ENCODE measurements around the gene CCL5.

CCL5 gene

DNA sequence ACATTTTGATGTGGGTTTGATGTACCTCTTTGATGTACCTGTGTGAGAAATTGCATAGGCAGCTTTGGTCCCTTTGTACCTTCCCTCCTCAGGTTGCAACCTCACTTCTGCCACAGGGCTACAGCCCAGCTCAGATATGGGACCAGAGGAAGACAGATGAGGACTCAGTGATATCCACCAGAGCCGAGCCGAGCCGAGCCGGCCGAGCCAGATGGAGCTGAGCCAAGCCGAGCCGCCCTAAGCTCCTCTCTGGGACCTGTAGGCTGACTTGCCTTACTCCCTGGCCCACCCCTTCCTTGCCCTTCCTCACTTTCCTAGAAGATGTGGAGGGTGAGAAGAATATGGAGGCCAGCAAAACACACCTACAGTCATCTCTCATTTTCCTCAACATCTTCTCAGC, 15.3 kb downstream of the CCL5 start:
- peaks cover 29% of the 10 kb centered on the region for H3K4me1 Mint-ChIP-seq
- H3K27ac Mint-ChIP-seq: peak overlapping the region; percentile 48
- peaks cover 7% of the 10 kb centered on the region for H3K36me3 Mint-ChIP-seq
- DNase-seq (ENCODE audit: low spot score in 2 of 2) (no peak), ATAC-seq (no peak)
- H3K9me3 Mint-ChIP-seq: no peaks in the 10 kb centered on the region
- H3K4me3 Mint-ChIP-seq: no peak overlapping the region

DNA sequence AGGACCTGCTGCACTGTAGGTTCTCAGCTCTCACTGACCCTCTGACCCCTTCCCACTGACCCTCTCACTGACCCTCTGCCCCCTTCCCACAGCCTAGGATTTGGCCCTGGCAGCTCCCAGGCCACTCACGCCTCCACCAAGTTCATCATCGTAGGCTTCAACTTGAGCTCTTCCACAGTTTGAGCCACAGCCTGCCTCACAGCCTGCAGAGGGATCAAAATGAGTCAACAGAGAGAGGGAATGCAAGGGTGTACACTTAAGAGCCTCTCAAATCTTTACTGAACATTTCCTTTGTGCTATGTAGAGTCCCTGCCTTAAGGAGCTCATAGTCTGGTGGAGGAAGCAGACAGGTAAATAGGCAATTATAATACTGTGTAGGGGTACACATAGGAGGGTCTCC, 23.6 kb downstream of the CCL5 start:
- peak; percentile 95 for ATAC-seq
- H3K4me1 Mint-ChIP-seq: peaks cover 39% of the 10 kb centered on the region
- no peak overlapping the region for H3K4me3 Mint-ChIP-seq
- peaks cover 32% of the 10 kb centered on the region for H3K36me3 Mint-ChIP-seq
- no peaks in the 10 kb centered on the region for H3K9me3 Mint-ChIP-seq
- no peak for DNase-seq (ENCODE audit: low spot score in 2 of 2)
- H3K27ac Mint-ChIP-seq: peak overlapping the region; percentile 52

DNA sequence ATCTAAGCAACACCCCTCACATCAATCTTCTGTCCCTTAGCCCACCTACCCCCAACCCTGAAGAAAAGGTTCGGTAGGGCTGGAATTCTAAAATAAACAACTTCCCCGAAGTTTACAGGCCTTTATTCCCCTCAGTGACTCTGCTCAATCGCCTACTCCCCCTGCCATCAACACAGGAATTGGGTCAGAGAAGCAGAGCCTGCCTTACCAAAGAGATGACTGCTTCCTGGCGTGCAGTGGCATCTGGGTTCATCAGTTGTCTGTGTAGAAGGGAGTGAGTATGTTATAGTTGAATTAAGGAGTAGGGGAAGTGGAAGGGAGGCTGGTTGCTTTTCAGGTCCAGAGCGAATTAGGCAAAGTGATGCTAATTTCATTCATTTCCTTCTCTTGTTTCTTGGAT, 24.2 kb downstream of the CCL5 start:
- Mint-ChIP-seq H3K4me3 (no peak overlapping the region), H3K27ac (peak overlapping the region; percentile 52), H3K36me3 (peaks cover 39% of the 10 kb centered on the region), H3K4me1 (peaks cover 39% of the 10 kb centered on the region), H3K9me3 (no peaks in the 10 kb centered on the region)
- DNase-seq (ENCODE audit: low spot score in 2 of 2) (no peak), ATAC-seq (peak; percentile 43)

DNA sequence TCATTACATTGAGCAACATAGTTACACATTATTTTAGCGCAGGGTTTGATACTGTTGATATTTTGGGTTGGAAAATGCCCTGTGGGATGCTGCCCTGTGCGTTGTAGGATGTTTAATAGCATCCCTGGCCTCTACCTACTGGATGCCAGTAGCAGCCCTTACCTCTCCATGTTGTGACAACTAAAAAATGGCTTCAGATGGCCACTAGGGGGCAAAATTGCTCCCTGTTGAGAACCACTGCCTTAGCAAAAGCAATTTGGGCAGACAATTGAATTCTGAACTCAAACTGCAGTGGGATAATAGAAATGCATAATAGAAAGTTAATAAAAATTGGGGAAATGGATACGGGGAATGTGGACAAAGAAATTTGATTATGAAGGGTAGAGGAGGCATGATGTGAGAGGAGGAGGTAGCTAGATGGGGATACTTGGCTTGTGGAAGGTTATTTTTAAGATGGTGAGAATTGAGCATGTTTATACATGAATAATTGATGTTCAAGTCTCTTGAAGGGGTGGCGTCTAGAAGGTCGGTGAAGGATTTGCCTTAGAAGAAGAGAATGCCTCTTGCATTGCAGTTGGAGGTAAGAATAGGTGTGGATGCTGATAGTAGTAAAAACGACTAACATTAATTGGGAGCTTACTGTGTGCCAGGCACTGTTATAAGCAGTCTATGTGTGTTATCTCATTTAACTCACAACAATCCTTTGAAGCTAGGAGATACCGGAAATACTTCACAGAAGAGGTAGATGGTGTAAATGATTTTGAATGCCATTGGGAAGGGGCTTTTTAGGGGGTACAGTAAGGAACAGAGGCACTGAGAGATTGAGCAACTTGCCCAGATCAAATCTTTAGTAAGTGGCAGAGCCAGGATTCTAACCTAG, 30.5 kb downstream of the CCL5 start:
- H3K27ac Mint-ChIP-seq: peak overlapping the region; percentile 73
- peaks cover 92% of the 10 kb centered on the region for H3K36me3 Mint-ChIP-seq
- peaks cover 42% of the 10 kb centered on the region for H3K4me1 Mint-ChIP-seq
- H3K9me3 Mint-ChIP-seq: no peaks in the 10 kb centered on the region
- peak overlapping the region; percentile 11 for H3K4me3 Mint-ChIP-seq
- ATAC-seq (peak; percentile 86), DNase-seq (ENCODE audit: low spot score in 2 of 2) (peak; percentile 31 to 77)

DNA sequence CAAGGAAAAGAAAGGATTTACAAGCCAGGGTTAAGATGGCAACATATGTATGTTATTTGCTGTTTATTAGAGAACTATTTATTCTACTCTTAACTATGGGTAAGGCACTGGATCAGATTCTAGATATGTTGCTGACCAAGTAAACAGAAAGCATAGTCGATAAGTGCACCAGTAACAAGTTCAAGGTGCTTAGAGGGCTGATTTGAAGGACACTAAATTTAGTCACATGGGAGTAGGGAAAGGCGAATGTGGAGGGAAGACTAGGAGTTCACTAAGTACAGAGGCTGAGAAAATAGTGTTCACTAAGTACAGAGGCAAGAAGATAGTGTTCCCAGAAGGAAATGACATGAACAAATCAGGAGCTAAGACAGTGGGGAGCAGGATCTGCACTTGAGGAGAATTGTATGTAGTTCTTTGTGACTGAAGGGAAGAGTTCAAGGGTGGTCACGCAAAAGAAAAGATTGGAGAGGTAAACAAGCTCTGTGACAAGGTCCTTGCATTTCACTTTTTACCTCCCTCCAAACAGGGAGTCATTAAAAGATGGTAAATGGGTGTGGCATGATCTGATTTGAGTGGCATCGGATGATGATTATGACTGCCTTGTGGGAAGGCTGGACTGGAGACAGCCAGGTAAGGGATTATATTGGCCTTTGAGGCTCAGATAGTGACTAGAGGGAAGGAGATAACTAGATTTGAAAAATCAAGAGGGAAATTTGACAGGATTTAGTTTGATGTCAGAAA, 32.4 kb downstream of the CCL5 start:
- Mint-ChIP-seq H3K27ac (peak overlapping the region; percentile 44), H3K4me3 (no peak overlapping the region), H3K4me1 (peaks cover 52% of the 10 kb centered on the region), H3K9me3 (no peaks in the 10 kb centered on the region), H3K36me3 (peaks cover 98% of the 10 kb centered on the region)
- no peak for ATAC-seq
- no peak for DNase-seq (ENCODE audit: low spot score in 2 of 2)

DNA sequence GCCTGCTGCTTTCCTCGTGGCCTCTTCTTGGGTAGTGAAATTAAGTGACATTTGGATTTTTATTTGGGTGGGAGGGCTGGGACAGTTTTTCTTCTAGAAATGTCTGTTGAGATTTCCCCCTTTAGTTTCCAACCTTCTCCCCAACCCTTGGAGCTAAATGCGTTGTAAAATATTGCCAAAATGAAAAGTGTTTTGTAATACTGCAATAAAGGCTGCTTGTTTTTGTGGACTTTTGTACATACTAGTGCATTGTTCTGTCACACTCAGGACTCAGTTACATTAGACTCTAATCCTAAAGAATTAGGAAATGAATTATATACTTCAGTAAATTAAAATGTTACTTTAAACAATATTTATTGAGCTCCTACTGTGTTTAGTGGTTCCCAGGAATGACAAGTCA, 33.2 kb downstream of the CCL5 start:
- Mint-ChIP-seq H3K4me3 (no peak overlapping the region), H3K9me3 (no peaks in the 10 kb centered on the region), H3K4me1 (peaks cover 55% of the 10 kb centered on the region), H3K36me3 (peaks cover 98% of the 10 kb centered on the region), H3K27ac (peak overlapping the region; percentile 44)
- DNase-seq (ENCODE audit: low spot score in 2 of 2): no peak
- ATAC-seq: no peak

DNA sequence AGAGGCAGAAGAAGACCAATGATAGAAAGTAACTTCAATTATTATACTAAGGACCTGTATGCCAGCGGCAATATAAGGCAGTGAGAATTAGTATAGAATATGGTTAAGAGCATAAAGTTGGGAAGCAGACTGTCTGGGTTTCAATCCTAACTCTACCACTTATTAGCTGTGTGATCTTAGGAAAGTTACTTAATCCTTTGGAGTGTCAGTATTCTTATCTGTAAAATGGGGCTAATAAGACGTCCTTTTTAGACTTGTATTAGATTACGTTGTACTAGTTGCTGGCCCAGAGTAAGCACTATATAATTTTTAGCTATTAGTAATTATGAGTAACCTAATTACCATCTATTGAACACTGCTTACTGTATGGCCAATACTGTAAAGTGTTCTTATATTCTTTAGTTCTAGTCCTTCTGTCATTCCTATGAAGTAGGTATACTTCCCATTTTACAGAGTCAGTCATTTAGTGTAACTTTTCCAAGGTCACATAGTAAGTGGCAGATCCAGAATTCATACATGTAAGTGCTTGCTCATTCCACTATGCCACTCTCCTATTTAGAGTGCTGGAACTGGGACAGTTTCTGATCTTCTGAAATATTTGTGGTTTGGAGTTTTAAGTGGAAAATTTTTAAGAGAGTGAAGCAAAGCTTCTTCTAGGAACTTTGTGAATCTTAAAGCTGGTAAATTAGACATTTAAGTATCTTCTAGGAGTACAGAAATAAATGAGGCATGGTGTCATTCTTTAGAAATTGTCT, 33.9 kb downstream of the CCL5 start:
- no peaks in the 10 kb centered on the region for H3K9me3 Mint-ChIP-seq
- peaks cover 57% of the 10 kb centered on the region for H3K4me1 Mint-ChIP-seq
- ATAC-seq (no peak), DNase-seq (ENCODE audit: low spot score in 2 of 2) (no peak)
- peak overlapping the region; percentile 44 for H3K27ac Mint-ChIP-seq
- no peak overlapping the region for H3K4me3 Mint-ChIP-seq
- peaks cover 99% of the 10 kb centered on the region for H3K36me3 Mint-ChIP-seq

DNA sequence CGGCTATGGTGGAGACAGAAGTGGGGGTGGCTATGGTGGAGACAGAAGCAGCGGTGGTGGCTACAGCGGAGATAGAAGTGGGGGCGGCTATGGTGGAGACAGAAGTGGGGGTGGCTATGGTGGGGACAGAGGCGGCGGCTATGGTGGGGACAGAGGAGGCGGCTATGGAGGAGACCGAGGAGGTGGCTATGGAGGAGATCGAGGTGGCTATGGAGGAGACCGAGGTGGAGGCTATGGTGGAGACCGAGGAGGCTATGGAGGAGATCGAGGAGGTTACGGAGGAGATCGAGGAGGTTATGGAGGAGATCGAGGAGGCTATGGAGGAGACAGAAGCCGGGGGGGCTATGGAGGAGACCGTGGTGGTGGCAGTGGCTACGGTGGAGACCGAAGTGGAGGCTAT, 35.6 kb downstream of the CCL5 start:
- H3K27ac Mint-ChIP-seq: peak overlapping the region; percentile 79
- no peaks in the 10 kb centered on the region for H3K9me3 Mint-ChIP-seq
- H3K36me3 Mint-ChIP-seq: peaks cover 99% of the 10 kb centered on the region
- no peak for ATAC-seq
- peaks cover 48% of the 10 kb centered on the region for H3K4me1 Mint-ChIP-seq
- no peak for DNase-seq (ENCODE audit: low spot score in 2 of 2)
- no peak overlapping the region for H3K4me3 Mint-ChIP-seq

DNA sequence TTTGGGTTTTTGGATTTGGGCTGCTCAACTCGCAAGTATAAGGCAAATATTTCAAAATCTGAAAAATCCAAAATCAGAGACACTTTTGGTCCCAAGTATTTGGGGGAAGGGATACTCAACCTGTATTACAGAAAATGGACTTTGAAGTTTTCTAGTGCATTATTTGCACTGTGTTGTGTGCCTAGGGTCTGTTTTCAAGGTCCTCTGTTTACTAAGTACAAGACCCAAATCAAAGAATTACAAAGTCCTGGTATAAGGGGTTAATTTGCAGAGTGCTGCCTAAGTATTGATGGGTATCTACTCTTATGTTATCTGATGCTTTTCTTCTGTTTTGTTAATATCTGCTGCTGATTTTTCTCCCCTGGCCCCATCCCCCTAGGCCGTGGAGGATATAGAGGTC, 36.5 kb downstream of the CCL5 start:
- DNase-seq (ENCODE audit: low spot score in 2 of 2) (no peak), ATAC-seq (no peak)
- Mint-ChIP-seq H3K4me3 (no peak overlapping the region), H3K36me3 (peaks cover 100% of the 10 kb centered on the region), H3K9me3 (no peaks in the 10 kb centered on the region), H3K4me1 (peaks cover 43% of the 10 kb centered on the region), H3K27ac (peak overlapping the region; percentile 79)

DNA sequence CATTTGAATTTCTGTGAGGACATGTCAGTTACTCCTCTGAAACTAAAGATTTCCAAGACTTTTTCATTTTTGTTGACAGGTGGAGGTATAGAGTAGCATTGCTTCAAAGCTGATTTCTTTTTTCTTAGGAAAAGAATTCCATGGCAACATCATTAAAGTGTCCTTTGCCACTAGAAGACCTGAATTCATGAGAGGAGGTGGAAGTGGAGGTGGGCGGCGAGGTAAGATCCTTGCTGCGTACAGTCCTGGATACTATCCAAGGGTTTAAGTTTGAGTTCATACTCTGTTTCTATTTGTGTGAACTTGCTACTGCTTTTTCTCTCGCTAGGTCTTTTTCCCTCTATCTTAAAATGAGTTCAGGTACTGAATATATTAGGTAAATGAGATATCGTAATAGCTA, 37.9 kb downstream of the CCL5 start:
- DNase-seq (ENCODE audit: low spot score in 2 of 2) (no peak), ATAC-seq (no peak)
- Mint-ChIP-seq H3K4me1 (peaks cover 32% of the 10 kb centered on the region), H3K27ac (no peak overlapping the region), H3K4me3 (no peak overlapping the region), H3K9me3 (no peaks in the 10 kb centered on the region), H3K36me3 (peaks cover 100% of the 10 kb centered on the region)

DNA sequence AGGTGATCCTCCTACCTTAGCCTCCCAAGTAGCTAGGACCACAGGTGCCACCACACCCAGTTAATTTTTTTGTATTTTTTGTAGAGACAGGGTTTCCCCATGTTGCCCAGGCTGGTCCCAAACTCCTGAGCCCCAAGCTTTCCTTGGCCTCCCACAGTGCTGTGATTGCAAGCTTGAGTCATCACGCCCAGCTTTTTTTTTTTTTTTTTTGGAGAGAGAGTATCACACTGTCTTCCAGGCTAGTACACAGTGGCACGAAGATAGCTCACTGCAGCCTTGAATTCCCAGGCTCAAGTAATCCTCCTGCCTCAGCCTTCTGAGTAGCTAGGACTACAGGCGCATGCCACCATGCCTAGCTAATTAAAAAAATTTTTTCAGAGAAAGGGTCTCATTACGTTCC, 38.7 kb downstream of the CCL5 start:
- peaks cover 28% of the 10 kb centered on the region for H3K4me1 Mint-ChIP-seq
- DNase-seq (ENCODE audit: low spot score in 2 of 2) (no peak), ATAC-seq (no peak)
- H3K9me3 Mint-ChIP-seq: no peaks in the 10 kb centered on the region
- H3K36me3 Mint-ChIP-seq: peaks cover 100% of the 10 kb centered on the region
- no peak overlapping the region for H3K27ac Mint-ChIP-seq
- H3K4me3 Mint-ChIP-seq: no peak overlapping the region

DNA sequence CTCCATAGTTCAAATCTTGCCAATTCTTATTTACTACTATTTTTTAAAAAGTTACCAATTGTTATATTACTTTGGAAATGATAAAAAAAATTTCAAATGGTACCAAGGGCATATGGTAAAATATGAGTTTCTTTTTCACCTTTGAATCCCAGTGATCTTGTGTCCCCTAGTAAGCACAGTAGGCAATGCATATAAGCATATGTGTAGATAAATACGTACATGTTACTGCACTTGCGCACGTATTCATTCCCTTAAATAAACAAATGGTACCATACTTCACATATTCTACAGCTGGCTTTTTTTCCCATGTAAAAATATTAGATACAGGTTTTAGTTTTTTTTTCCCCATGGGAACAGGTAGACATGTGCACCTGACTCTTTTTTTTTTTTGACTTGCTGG, 39.1 kb downstream of the CCL5 start:
- no peak overlapping the region for H3K27ac Mint-ChIP-seq
- DNase-seq (ENCODE audit: low spot score in 2 of 2): no peak
- no peaks in the 10 kb centered on the region for H3K9me3 Mint-ChIP-seq
- H3K4me1 Mint-ChIP-seq: peaks cover 24% of the 10 kb centered on the region
- peaks cover 100% of the 10 kb centered on the region for H3K36me3 Mint-ChIP-seq
- no peak overlapping the region for H3K4me3 Mint-ChIP-seq
- ATAC-seq: no peak

DNA sequence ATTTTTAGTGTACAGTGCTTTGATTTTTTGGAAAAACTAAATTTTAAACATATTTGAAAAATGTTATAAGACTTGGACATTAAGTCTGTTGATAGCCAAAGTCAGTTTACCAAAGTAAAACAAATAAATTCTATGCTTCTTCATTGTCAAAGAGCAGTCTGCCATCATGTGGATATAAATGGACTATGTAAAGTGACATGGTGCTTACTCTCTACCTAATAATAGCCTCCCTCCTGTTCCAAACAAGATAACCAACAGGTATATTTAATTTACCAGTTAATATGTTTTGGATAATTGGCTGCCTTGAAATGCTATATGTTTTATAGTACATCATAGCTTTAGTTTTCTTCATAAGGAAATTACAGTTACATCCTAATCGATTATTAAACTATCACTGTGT, 55.0 kb downstream of the CCL5 start:
- no peak for DNase-seq (ENCODE audit: low spot score in 2 of 2)
- Mint-ChIP-seq H3K4me1 (no peaks in the 10 kb centered on the region), H3K36me3 (peaks cover 100% of the 10 kb centered on the region)

More for the DNA sequence above, 55.0 kb downstream of the CCL5 start:
- Mint-ChIP-seq H3K4me3 (no peak overlapping the region), H3K9me3 (no peaks in the 10 kb centered on the region), H3K27ac (no peak overlapping the region)
- ATAC-seq: no peak

Measured in stimulated activated effector memory CD8-positive, alpha-beta T cell treated with anti-CD3 and anti-CD28 coated beads, Interleukin-12 subunit alpha, Interleukin-12 subunit beta, amount 100 ng/mL, for 72 hours (primary cell).